ENCODE data around the gene TAAR1.
"Not testable (repeated sequence)": the region's sequence is repeated elsewhere in the genome, so short reads cannot be mapped to it uniquely, and the experiment has no call there.

GRCh38 chr6:132679094-132679493 lies 20.1 kb upstream of the TAAR1 start:
- TF ChIP-seq, protein P1, sequence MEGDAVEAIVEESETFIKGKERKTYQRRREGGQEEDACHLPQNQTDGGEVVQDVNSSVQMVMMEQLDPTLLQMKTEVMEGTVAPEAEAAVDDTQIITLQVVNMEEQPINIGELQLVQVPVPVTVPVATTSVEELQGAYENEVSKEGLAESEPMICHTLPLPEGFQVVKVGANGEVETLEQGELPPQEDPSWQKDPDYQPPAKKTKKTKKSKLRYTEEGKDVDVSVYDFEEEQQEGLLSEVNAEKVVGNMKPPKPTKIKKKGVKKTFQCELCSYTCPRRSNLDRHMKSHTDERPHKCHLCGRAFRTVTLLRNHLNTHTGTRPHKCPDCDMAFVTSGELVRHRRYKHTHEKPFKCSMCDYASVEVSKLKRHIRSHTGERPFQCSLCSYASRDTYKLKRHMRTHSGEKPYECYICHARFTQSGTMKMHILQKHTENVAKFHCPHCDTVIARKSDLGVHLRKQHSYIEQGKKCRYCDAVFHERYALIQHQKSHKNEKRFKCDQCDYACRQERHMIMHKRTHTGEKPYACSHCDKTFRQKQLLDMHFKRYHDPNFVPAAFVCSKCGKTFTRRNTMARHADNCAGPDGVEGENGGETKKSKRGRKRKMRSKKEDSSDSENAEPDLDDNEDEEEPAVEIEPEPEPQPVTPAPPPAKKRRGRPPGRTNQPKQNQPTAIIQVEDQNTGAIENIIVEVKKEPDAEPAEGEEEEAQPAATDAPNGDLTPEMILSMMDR (IDR thresholded peaks at IDR 0.05) = not testable (repeated sequence)
- not testable (repeated sequence) for TF ChIP-seq EP300, POLR2A (IDR thresholded peaks at IDR 0.05)
